Fibroblast of pulmonary artery (primary cell): Measurements from ENCODE around the gene KRT81.
"Not testable (repeated sequence)": the region's sequence is repeated elsewhere in the genome, so short reads cannot be mapped to it uniquely, and the experiment has no call there.

Experiments
- DNase-seq: peaks from one replicate; pipeline ENCODE4 v3.0.0-alpha.2; 2010; ENCODE audit warnings: low read depth
- H3K4me3 ChIP-seq: replicated peaks from 2 replicates; pipeline ENCODE4 v1.5.1; 2011; ENCODE audit warnings: low read depth, mild to moderate bottlenecking, control low read depth, low read length, moderate library complexity
- CTCF ChIP-seq: IDR thresholded peaks from 2 replicates; pipeline ENCODE4 v1.5.1; 2011; ENCODE audit warnings: mild to moderate bottlenecking, control low read depth, low read length, inconsistent platforms; ENCODE audit errors: missing control alignments

The KRT81 gene

GRCh38 chr12:52255926-52256583 lies 35.3 kb downstream of the KRT81 start:
- H3K4me3 ChIP-seq = no peak overlapping the region
- no peak for TF ChIP-seq CTCF
- no peak for DNase-seq

GRCh38 chr12:52254965-52255751 lies 36.2 kb downstream of the KRT81 start:
- no peak overlapping the region for H3K4me3 ChIP-seq
- TF ChIP-seq CTCF = no peak
- DNase-seq = no peak

GRCh38 chr12:52254180-52254964 lies 37.0 kb downstream of the KRT81 start:
- no peak for DNase-seq
- no peak for TF ChIP-seq CTCF
- no peak overlapping the region for H3K4me3 ChIP-seq

- no peak overlapping the region for H3K4me3 ChIP-seq
- TF ChIP-seq CTCF = no peak
- DNase-seq = no peak
Observed at GRCh38 chr12:52253391-52254179, 37.7 kb downstream of the KRT81 start.

GRCh38 chr12:52252728-52253343 lies 38.5 kb downstream of the KRT81 start:
- no peak for DNase-seq
- no peak overlapping the region for H3K4me3 ChIP-seq
- no peak for TF ChIP-seq CTCF

GRCh38 chr12:52252175-52252615 lies 39.1 kb downstream of the KRT81 start:
- DNase-seq, H3K4me3 ChIP-seq: not testable (repeated sequence)
- TF ChIP-seq CTCF = peak; percentile 18
